K562 (cell line): ENCODE measurements around the gene SH3PXD2B. TPM values are rescaled to one million over a fixed set of nuclear protein-coding genes. Genes with fewer than 3 reads are reported as not detected.
A peak's percentile ranks its signal among the peaks of the same experiment; 100 is the strongest.

ENCODE experiments used
- ATAC-seq: fragments of 200-7000 bp; cut with Tn5 transposase; 3 replicates; pipeline ENCODE4 v1.9.1; 2020; ENCODE audit warnings: moderate library complexity
- BruUV-seq: library from RNA; stranded (reverse); fragments of 400-500 nt; replicated peaks from 2 replicates; lab custom pipeline; 2021; lab: Mats Ljungman, UMichigan
- CTCF ChIA-PET: fragments of 300-600 bp; formaldehyde crosslinking; extraction: SDS; loops from one replicate; lab custom pipeline; 2021; ENCODE audit warnings: low intra/inter-chr PET ratio; lab: Yijun Ruan, JAX
- POLR2A ChIA-PET: fragments of 300-600, 350-650 bp; sonication (Branson Sonifier 250); formaldehyde crosslinking; extraction: SDS; loops from one replicate; lab custom pipeline; 2021; ENCODE audit warnings: antibody characterized with exemption, inconsistent platforms; lab: Yijun Ruan, JAX
- DNase-seq, 4 experiments: peaks; one replicate each; pipeline versions ENCODE4 v3.0.0 to v3.0.0-alpha.2; 2011 to 2018; ENCODE audit warnings: low spot score in 3 of 4, mixed read lengths in 3 of 4; ENCODE audit errors: extremely low read depth in 1 of 4
- FAIRE-seq: peaks from 2 replicates; lab custom pipeline; 2011; peaks lifted over from hg19 to GRCh38; lab: Jason Lieb, UNC
- H2AFZ ChIP-seq: 2 replicates; pipeline ENCODE4 v1.6.0; 2011; ENCODE audit warnings: low read depth, low read length, control low read depth, inconsistent platforms
- H3K27ac ChIP-seq: fragments of 200-600 bp; 3 replicates; pipeline ENCODE4 v1.8.0; 2011; ENCODE audit warnings: low read depth, mild to moderate bottlenecking, control low read depth, inconsistent platforms, low read length, moderate library complexity, mixed read lengths; ENCODE audit errors: extremely low read depth
- H3K27me3 ChIP-seq, 2 experiments: fragments of 300-600 bp in 1 of 2; 2 replicates in 1 of 2; 3 replicates in 1 of 2; pipeline versions ENCODE4 v1.6.0 to v1.8.0; 2011; ENCODE audit warnings: inconsistent platforms in 2 of 2, low read length in 2 of 2, mild to moderate bottlenecking in 1 of 2, mixed read lengths in 1 of 2, moderate library complexity in 1 of 2; ENCODE audit not compliant: control insufficient read depth in 2 of 2, insufficient read depth in 2 of 2
- H3K36me3 ChIP-seq: fragments of 300-600 bp; 3 replicates; pipeline ENCODE4 v1.8.0; 2011; ENCODE audit warnings: mild to moderate bottlenecking, low read length, inconsistent platforms; ENCODE audit not compliant: control insufficient read depth, insufficient read depth
- H3K4me1 ChIP-seq, 2 experiments: fragments of 200-600 bp in 1 of 2; replicated peaks in 1 of 2; 2 replicates in 1 of 2; 3 replicates in 1 of 2; pipeline versions ENCODE4 v1.5.1 to v1.8.0; 2011; ENCODE audit warnings: inconsistent platforms in 2 of 2, low read length in 2 of 2, mild to moderate bottlenecking in 1 of 2, mixed read lengths in 1 of 2, moderate library complexity in 1 of 2; ENCODE audit not compliant: control insufficient read depth in 2 of 2, insufficient read depth in 2 of 2
- H3K4me2 ChIP-seq: 2 replicates; pipeline ENCODE4 v1.6.1; 2011; ENCODE audit warnings: low read length, control low read depth, inconsistent platforms, mixed read lengths; ENCODE audit not compliant: insufficient read depth
- H3K4me3 ChIP-seq: fragments of 200-600 bp; sonication (generic), shearing (Covaris generic); 2 replicates; pipeline ENCODE4 v1.5.1; 2016; ENCODE audit warnings: control low read depth, inconsistent platforms
- H3K79me2 ChIP-seq: fragments of 200-600 bp; 3 replicates; pipeline ENCODE4 v1.8.0; 2011; ENCODE audit warnings: low read length, inconsistent platforms; ENCODE audit not compliant: control insufficient read depth, insufficient read depth
- H3K9ac ChIP-seq, 2 experiments: 2 replicates each; pipeline versions ENCODE4 v1.6.0 to v1.6.1; 2011; ENCODE audit warnings: low read depth in 2 of 2, low read length in 2 of 2, control low read depth in 1 of 2, inconsistent platforms in 1 of 2, mild to moderate bottlenecking in 1 of 2, mixed read lengths in 1 of 2; ENCODE audit not compliant: insufficient read depth in 1 of 2
- H3K9me1 ChIP-seq: one replicate; pipeline ENCODE4 v1.6.0; 2011; ENCODE audit warnings: inconsistent platforms, mild to moderate bottlenecking, low read length, moderate library complexity; ENCODE audit not compliant: control insufficient read depth, insufficient read depth
- H3K9me3 ChIP-seq: replicated peaks from 2 replicates; pipeline ENCODE4 v1.5.1; 2011; ENCODE audit warnings: low read depth, low read length, inconsistent platforms; ENCODE audit not compliant: control insufficient read depth, insufficient read depth
- H4K20me1 ChIP-seq: replicated peaks from 2 replicates; pipeline ENCODE4 v1.6.1; 2011; ENCODE audit warnings: low read length, inconsistent platforms, mixed read lengths; ENCODE audit not compliant: control insufficient read depth, insufficient read depth
- DIDO1 ChIP-seq: fragments of 450-650 bp; IDR thresholded peaks from 2 replicates; pipeline ENCODE4 v1.6.1; 2016; ENCODE audit warnings: low read depth, missing biosample characterization, missing genetic modification characterization
- FOSL1 ChIP-seq: fragments of 200-800 bp; sonication (Bioruptor generic); conservative IDR thresholded peaks from 2 replicates; pipeline ENCODE4 v1.6.1; 2016; ENCODE audit warnings: missing genetic modification characterization, missing compliant biosample characterization
- SETDB1 ChIP-seq: IDR thresholded peaks from one replicate; pipeline ENCODE4 v1.6.1; 2012; ENCODE audit warnings: low read length, control low read depth, inconsistent platforms
- SPI1 ChIP-seq: IDR thresholded peaks from 2 replicates; pipeline ENCODE4 v1.6.1; 2011; ENCODE audit warnings: low read depth, low read length, control low read depth, borderline replicate concordance
- TAF9B ChIP-seq: fragments of 450-650 bp; IDR thresholded peaks from 2 replicates; pipeline ENCODE4 v1.6.1; 2018; ENCODE audit warnings: mild to moderate bottlenecking; ENCODE audit not compliant: partially characterized antibody
- ZNF133 ChIP-seq: fragments of 250-450 bp; sonication (Bioruptor Pico); IDR thresholded peaks from 2 replicates; pipeline ENCODE4 v1.4.0; 2020; ENCODE audit warnings: mild to moderate bottlenecking
- WGBS: fragments of 100-300 bp; shearing (Covaris generic); methylation state at CpG from one replicate; pipeline ENCODE4 v1.1.6; 2016; ENCODE audit warnings: low coverage, mixed read lengths; ENCODE audit not compliant: insufficient coverage; ENCODE audit errors: missing lambda C conversion rate; 5-methylcytosine and 5-hydroxymethylcytosine counted together
- in situ Hi-C: fragments of 300-500 bp; cut with MboI; formaldehyde crosslinking; loops from 4 replicates; pipeline ENCODE4 v1.15.0; 2018; ENCODE audit warnings: inconsistent platforms, mixed read lengths
- intact Hi-C: fragments of 100-400 bp; cut with micrococcal nuclease; formaldehyde crosslinking; loops from 2 replicates; pipeline ENCODE4 v1.14.2; 2022
- polyA plus RNA-seq, 8 experiments: library from polyadenylated mRNA; depleted of rRNA in 4 of 8; stranded (reverse) in 5 of 8; unstranded in 3 of 8; fragments of >200 nt; fragmentation: Nextera tagmentation in 2 of 8; fragmentation: Illumina TruSeq in 1 of 8; extraction: Ambion mirVana in 2 of 8; extraction: Trizol in 1 of 8; gene quantifications; 2 replicates each; pipeline versions ENCODE4 v1.2.1 to v1.2.3, GENCODE V29; 2011 to 2014; ENCODE audit warnings: inconsistent platforms in 1 of 8, missing spikeins in 1 of 8
- total RNA-seq, 7 experiments: library from RNA; depleted of rRNA in 6 of 7; stranded (reverse); fragments of >200 nt in 6 of 7; fragmentation: Illumina TruSeq in 2 of 7; extraction: Trizol in 2 of 7; gene quantifications; 2 replicates each; pipeline versions ENCODE4 v1.2.1 to v1.2.3, GENCODE V29; 2011 to 2021; ENCODE audit warnings: low replicate concordance in 1 of 7
- TF ChIP-seq, protein P1 (sequence below): fragments of 450-650 bp; IDR thresholded peaks from 2 replicates; pipeline ENCODE4 v1.6.1; 2016; ENCODE audit warnings: borderline replicate concordance
- TF ChIP-seq, protein P2 (sequence below): sonication (generic); formaldehyde crosslinking; IDR thresholded peaks from 2 replicates; pipeline ENCODE4 v1.4.0; 2020; ENCODE audit warnings: mild to moderate bottlenecking, missing genetic modification reagents

SH3PXD2B gene
- total and polyA plus RNA-seq, 9 of the 15 experiments (the other 6 are each of a cell fraction or from before 2014, with no cell fraction given): 0.04 to 0.66 (median 0.19) TPM

GRCh38 chr5:172410662-172411483 lies 43.5 kb downstream of the SH3PXD2B start:
- CTCF ChIA-PET: no interaction called here
- DNase-seq (no peak), ATAC-seq (no peak), FAIRE-seq (no peak)
- no peaks in the 10 kb centered on the region for H3K79me2 ChIP-seq
- H3K4me3 ChIP-seq: no peak overlapping the region
- in situ Hi-C loops: no loop called here
- H4K20me1 ChIP-seq: peaks cover 12% of the 10 kb centered on the region; the same call in 1 of the 2 replicates
- no peak overlapping the region for H2AFZ ChIP-seq
- no peaks in the 10 kb centered on the region; a peak in 1 of 5 replicates for H3K4me1 ChIP-seq
- BruUV-seq: no TSS peak
- H3K4me2 ChIP-seq: no peak overlapping the region
- TF ChIP-seq TAF9B (no peak), ZNF133 (CRISPR knock-in tag) (no peak), SPI1 (no peak)
- TF ChIP-seq, all 486 proteins: peak for 0
- 2% methylated on average over 5 of the region's 5 CpGs for WGBS
- Histone ChIP-seq H3K27me3 (peaks cover 13 to 43% of the 10 kb centered on the region in 2 experiments; a peak in 4 of 5 replicates), H3K27ac (no peak overlapping the region), H3K36me3 (no peaks in the 10 kb centered on the region), H3K9me3 (no peaks in the 10 kb centered on the region), H3K9me1 (no peaks in the 10 kb centered on the region), H3K9ac (no peak overlapping the region)
- intact Hi-C loops: no loop called here
- POLR2A ChIA-PET: interaction anchor here (0.5 kb wide), 1 partner anchor 17 kb away, joined by 4 read pairs; no protein-coding TSS in a partner anchor

DNA sequence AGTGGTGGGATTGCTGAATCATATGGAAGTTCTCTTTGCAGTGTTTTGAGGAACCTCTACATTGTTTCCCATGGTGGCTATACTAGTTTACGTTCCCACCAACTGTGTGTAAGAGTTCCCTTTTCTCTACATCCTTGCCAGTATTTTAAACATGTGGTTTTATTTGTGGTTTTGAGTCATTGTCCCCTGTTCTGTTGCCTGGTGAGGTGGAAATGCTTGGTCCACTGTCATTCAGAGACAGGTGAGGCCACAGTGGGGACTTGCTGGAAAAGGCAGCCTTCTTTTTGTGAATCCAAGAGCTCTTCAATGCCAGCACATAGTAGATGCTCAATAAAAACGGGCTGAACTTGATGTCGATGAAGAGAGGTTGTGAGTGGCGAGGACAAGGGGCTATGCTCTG lies 44.2 kb downstream of the SH3PXD2B start:
- peaks cover 13 to 36% of the 10 kb centered on the region in 2 experiments; a peak in 4 of 5 replicates for H3K27me3 ChIP-seq
- H3K27ac ChIP-seq: no peak overlapping the region
- H3K36me3 ChIP-seq: no peaks in the 10 kb centered on the region
- ATAC-seq: no peak
- no peaks in the 10 kb centered on the region; a peak in 1 of 5 replicates for H3K4me1 ChIP-seq
- H3K4me2 ChIP-seq: no peak overlapping the region
- H4K20me1 ChIP-seq: peaks cover 12% of the 10 kb centered on the region; the same call in 1 of the 2 replicates
- WGBS: 3% methylated on average over 4 of the region's 4 CpGs
- H3K9ac ChIP-seq: no peak overlapping the region
- no peaks in the 10 kb centered on the region for H3K79me2 ChIP-seq
- no peak for FAIRE-seq
- CTCF ChIA-PET: no interaction called here
- H2AFZ ChIP-seq: no peak overlapping the region
- H3K9me1 ChIP-seq: no peaks in the 10 kb centered on the region
- no TSS peak for BruUV-seq
- POLR2A ChIA-PET: interaction anchor here (0.6 kb wide), 1 partner anchor 89 kb away, joined by 4 read pairs; no protein-coding TSS in a partner anchor
- H3K4me3 ChIP-seq: no peak overlapping the region
- no peak for DNase-seq
- TF ChIP-seq, protein P1, sequence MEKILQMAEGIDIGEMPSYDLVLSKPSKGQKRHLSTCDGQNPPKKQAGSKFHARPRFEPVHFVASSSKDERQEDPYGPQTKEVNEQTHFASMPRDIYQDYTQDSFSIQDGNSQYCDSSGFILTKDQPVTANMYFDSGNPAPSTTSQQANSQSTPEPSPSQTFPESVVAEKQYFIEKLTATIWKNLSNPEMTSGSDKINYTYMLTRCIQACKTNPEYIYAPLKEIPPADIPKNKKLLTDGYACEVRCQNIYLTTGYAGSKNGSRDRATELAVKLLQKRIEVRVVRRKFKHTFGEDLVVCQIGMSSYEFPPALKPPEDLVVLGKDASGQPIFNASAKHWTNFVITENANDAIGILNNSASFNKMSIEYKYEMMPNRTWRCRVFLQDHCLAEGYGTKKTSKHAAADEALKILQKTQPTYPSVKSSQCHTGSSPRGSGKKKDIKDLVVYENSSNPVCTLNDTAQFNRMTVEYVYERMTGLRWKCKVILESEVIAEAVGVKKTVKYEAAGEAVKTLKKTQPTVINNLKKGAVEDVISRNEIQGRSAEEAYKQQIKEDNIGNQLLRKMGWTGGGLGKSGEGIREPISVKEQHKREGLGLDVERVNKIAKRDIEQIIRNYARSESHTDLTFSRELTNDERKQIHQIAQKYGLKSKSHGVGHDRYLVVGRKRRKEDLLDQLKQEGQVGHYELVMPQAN: no peak
- TF ChIP-seq FOSL1 (tag) (0 out of 2 replicates have a peak, but pooled peaks have one; percentile 27), SETDB1 (no peak), DIDO1 (tag) (no peak)
- TF ChIP-seq, protein P2, sequence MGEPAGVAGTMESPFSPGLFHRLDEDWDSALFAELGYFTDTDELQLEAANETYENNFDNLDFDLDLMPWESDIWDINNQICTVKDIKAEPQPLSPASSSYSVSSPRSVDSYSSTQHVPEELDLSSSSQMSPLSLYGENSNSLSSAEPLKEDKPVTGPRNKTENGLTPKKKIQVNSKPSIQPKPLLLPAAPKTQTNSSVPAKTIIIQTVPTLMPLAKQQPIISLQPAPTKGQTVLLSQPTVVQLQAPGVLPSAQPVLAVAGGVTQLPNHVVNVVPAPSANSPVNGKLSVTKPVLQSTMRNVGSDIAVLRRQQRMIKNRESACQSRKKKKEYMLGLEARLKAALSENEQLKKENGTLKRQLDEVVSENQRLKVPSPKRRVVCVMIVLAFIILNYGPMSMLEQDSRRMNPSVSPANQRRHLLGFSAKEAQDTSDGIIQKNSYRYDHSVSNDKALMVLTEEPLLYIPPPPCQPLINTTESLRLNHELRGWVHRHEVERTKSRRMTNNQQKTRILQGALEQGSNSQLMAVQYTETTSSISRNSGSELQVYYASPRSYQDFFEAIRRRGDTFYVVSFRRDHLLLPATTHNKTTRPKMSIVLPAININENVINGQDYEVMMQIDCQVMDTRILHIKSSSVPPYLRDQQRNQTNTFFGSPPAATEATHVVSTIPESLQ (CRISPR knock-in tag): no peak
- in situ Hi-C loops: no loop called here
- no peaks in the 10 kb centered on the region for H3K9me3 ChIP-seq
- intact Hi-C loops: no loop called here
